ENCODE data around the gene RFX4. TPM values are rescaled to one million over a fixed set of nuclear protein-coding genes. Genes with fewer than 3 reads are reported as not detected.

The RFX4 gene
- total and polyA plus RNA-seq, 7 donors: 0.56 TPM; not detected in 6

DNA sequence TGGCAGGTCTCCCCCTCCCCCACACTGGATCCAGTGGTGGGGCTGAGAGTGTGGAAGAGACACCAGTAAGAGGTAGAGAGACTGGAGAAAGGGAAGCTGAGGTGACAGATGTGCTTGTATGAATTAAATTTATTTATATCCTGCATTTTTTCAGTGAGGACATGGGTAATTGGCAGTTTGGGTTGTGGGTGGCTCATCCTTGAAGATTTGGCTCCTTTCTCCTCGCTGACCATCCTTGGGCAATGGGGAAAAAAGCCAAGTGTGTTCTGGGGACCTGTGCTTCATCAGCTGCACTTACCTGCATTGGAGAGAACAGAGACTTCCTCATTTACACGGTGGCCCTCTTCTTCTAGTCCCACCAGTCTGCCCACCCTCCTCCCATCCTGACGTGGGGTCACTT is 86.4 kb downstream of the RFX4 start:
- WGBS, 3 donors: 66 to 72% (median 70%) methylated on average over 3 of the region's 3 CpGs
- H3K27ac ChIP-seq: no peak overlapping the region
- no peak for ATAC-seq
- no peaks in the 10 kb centered on the region for H3K4me1 ChIP-seq
- peaks cover 4% of the 10 kb centered on the region for H3K9me3 ChIP-seq
- H3K4me3 ChIP-seq: no peak overlapping the region
- H3K27me3 ChIP-seq (ENCODE audit: insufficient read depth in 3 of 3, low read length in 2 of 3): peaks cover 2 to 7% (median 3%) of the 10 kb centered on the region in 3 donors
- TF ChIP-seq CTCF (IDR thresholded peaks at IDR 0.05): no peak
- intact Hi-C loops (cut with DNase I): no loop called here
- DNase-seq: no peak
- H3K36me3 ChIP-seq (ENCODE audit: insufficient read depth in 1 of 2, low read depth in 1 of 2): no peaks in the 10 kb centered on the region

- no peak for TF ChIP-seq CTCF (IDR thresholded peaks at IDR 0.05)
- H3K9me3 ChIP-seq: no peaks in the 10 kb centered on the region
- no peaks in the 10 kb centered on the region for H3K36me3 ChIP-seq (ENCODE audit: insufficient read depth in 1 of 2, low read depth in 1 of 2)
- no peaks in the 10 kb centered on the region for H3K4me1 ChIP-seq
- H3K27me3 ChIP-seq (ENCODE audit: insufficient read depth in 3 of 3, low read length in 2 of 3): peaks cover 2 to 10% (median 3%) of the 10 kb centered on the region in 3 donors
- DNase-seq (no peak), ATAC-seq (no peak)
- WGBS, 3 donors: 79 to 86% (median 84%) methylated on average over 3 of the region's 3 CpGs
- intact Hi-C loops (cut with DNase I): no loop called here
- no peak overlapping the region for H3K4me3 ChIP-seq
- H3K27ac ChIP-seq: no peak overlapping the region
Measured at GRCh38 chr12:106670131-106670530, 87.3 kb downstream of the RFX4 start.

DNA sequence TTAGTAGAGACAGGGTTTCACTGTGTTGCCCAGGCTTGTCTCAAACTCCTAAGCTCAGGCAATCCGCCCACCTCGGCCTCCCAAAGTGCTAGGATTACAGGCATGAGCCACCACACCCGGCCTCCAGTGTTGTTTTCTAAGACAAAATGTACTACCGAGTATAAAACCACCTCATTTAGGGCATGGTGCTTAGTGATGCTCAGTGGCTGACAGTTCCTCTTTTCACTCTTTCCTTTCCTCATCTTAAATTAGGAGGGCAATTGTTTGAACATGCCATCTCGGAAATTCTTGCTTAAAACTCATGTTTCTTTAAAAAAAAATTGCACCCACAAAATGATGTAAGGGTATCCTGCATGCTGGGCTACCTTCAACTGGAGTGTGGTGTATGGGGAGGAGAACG is 89.0 kb downstream of the RFX4 start:
- 80 to 85% (median 84%) methylated on average over 6 of the region's 6 CpGs for WGBS, 3 donors
- Histone ChIP-seq H3K27ac (no peak overlapping the region), H3K36me3 (ENCODE audit: insufficient read depth in 1 of 2, low read depth in 1 of 2) (no peaks in the 10 kb centered on the region), H3K27me3 (ENCODE audit: insufficient read depth in 3 of 3, low read length in 2 of 3) (peaks cover 2 to 10% (median 3%) of the 10 kb centered on the region in 3 donors), H3K9me3 (no peaks in the 10 kb centered on the region), H3K4me3 (no peak overlapping the region), H3K4me1 (no peaks in the 10 kb centered on the region)
- DNase-seq (no peak), ATAC-seq (no peak)
- TF ChIP-seq CTCF (IDR thresholded peaks at IDR 0.05): no peak
- intact Hi-C loops (cut with DNase I): no loop called here

DNA sequence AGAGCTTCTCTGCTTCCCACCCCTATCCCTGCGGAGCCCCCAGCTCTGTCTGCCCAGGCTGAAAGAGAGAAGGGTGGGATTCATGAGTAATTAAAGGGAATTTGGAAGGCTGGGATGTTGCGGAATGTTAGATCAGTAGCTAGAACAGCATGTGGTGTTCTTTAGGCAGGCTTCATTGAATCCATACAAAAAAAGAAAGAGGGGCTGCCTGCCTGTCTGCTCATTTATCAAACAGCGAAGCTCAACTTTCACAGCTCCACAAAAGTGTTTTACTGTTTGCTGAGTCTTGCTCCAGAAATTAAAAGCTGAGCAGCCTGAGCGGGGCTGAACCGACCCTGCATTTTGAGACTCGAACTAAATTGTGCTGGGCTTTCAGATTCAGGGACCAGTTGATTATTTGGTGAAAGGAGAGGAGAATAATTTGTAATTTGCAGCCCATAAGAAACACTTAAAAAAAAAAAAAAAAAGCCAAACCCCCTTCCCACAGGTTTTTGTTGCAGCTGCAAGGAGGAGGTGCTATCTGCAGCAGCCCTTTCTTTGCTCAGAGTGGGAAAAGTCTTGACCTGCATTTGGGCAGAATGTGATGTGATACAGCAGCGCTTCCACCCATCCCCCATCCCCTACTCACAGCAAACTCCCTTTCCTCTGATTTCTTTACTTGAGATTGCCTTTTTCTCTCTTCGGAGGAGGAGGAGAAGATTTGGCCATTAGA is 89.7 kb downstream of the RFX4 start:
- H3K4me1 ChIP-seq: no peaks in the 10 kb centered on the region
- H3K9me3 ChIP-seq: no peaks in the 10 kb centered on the region
- no peak overlapping the region for H3K4me3 ChIP-seq
- H3K36me3 ChIP-seq (ENCODE audit: insufficient read depth in 1 of 2, low read depth in 1 of 2): no peaks in the 10 kb centered on the region
- no peak overlapping the region for H3K27ac ChIP-seq
- no peak for ATAC-seq
- intact Hi-C loops (cut with DNase I): no loop called here
- WGBS, 3 donors: 37 to 42% (median 42%) methylated on average over 8 of the region's 8 CpGs
- peaks cover 2 to 10% (median 3%) of the 10 kb centered on the region in 3 donors for H3K27me3 ChIP-seq (ENCODE audit: insufficient read depth in 3 of 3, low read length in 2 of 3)
- DNase-seq: no peak
- no peak for TF ChIP-seq CTCF (IDR thresholded peaks at IDR 0.05)

DNA sequence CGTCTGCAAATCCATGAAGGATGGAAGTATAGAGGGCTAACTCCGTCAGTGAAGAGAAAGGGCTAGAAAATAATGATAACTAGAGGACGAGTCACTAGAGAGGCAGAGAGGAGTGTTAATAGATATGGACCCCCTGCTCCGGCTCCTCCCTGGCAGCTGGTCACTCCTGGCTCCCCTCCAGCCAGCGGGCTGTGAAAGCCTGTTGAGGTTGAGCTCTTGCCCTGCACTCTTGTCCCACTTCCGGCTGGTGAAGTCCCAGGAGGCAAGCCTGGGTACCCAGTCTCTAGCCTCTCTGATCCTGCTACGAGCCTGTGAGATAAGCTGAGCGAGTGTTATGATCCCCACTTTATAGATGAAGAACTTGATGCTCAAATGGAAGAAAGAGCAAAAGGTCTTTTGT is 90.3 kb downstream of the RFX4 start:
- WGBS, 3 donors: 22 to 23% (median 23%) methylated on average over 8 of the region's 8 CpGs
- intact Hi-C loops (cut with DNase I): no loop called here
- Histone ChIP-seq H3K36me3 (ENCODE audit: insufficient read depth in 1 of 2, low read depth in 1 of 2) (no peaks in the 10 kb centered on the region), H3K9me3 (no peaks in the 10 kb centered on the region), H3K4me3 (no peak overlapping the region), H3K27ac (no peak overlapping the region), H3K4me1 (no peaks in the 10 kb centered on the region), H3K27me3 (ENCODE audit: insufficient read depth in 3 of 3, low read length in 2 of 3) (peaks cover 2 to 10% (median 3%) of the 10 kb centered on the region in 3 donors)
- no peak for TF ChIP-seq CTCF (IDR thresholded peaks at IDR 0.05)
- DNase-seq (no peak), ATAC-seq (no peak)
